Fibroblast of mammary gland (primary cell): ENCODE data around the gene GEMIN5.
"Not testable (repeated sequence)": the region's sequence is repeated elsewhere in the genome, so short reads cannot be mapped to it uniquely, and the experiment has no call there.

Source experiments
- DNase-seq: peaks from one replicate; pipeline ENCODE4 v3.0.0-alpha.2; 2010; ENCODE audit warnings: low read depth
- H3K4me3 ChIP-seq: 2 replicates; pipeline ENCODE4 v1.5.1; 2011; ENCODE audit warnings: low read depth, mild to moderate bottlenecking, low read length, moderate library complexity; ENCODE audit not compliant: control insufficient read depth
- TF ChIP-seq, protein P1 (sequence below): conservative IDR thresholded peaks from 2 replicates; pipeline ENCODE4 v1.5.1; 2011; ENCODE audit warnings: low read depth, low read length, inconsistent platforms; ENCODE audit not compliant: control insufficient read depth, insufficient read depth

The GEMIN5 gene

GRCh38 chr5:154923441-154924430 lies 14.3 kb downstream of the GEMIN5 start:
- no peak overlapping the region for H3K4me3 ChIP-seq
- TF ChIP-seq, protein P1, sequence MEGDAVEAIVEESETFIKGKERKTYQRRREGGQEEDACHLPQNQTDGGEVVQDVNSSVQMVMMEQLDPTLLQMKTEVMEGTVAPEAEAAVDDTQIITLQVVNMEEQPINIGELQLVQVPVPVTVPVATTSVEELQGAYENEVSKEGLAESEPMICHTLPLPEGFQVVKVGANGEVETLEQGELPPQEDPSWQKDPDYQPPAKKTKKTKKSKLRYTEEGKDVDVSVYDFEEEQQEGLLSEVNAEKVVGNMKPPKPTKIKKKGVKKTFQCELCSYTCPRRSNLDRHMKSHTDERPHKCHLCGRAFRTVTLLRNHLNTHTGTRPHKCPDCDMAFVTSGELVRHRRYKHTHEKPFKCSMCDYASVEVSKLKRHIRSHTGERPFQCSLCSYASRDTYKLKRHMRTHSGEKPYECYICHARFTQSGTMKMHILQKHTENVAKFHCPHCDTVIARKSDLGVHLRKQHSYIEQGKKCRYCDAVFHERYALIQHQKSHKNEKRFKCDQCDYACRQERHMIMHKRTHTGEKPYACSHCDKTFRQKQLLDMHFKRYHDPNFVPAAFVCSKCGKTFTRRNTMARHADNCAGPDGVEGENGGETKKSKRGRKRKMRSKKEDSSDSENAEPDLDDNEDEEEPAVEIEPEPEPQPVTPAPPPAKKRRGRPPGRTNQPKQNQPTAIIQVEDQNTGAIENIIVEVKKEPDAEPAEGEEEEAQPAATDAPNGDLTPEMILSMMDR: no peak
- DNase-seq: no peak

DNA sequence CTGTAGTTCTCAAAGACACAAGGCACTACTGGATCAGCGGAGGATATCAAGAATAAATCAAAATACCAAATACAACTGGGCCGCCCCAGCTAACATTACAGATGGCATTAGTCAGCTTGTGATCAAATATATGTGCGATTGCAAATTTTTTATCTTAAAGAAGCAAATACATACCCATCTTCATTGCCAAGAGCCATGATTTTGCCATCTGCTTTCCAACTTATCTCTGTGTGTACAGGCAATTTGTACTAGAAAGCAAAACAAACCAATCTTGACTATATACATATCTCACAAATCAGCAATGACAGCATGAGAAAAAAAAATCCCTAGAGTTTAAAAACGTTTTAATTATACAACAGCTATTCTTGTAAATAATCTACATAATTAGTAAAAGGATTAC lies 20.3 kb downstream of the GEMIN5 start:
- TF ChIP-seq, protein P1: no peak
- H3K4me3 ChIP-seq: no peak overlapping the region
- DNase-seq: no peak

GRCh38 chr5:154916874-154917273 lies 21.1 kb downstream of the GEMIN5 start:
- DNase-seq: no peak
- no peak overlapping the region for H3K4me3 ChIP-seq
- TF ChIP-seq, protein P1: no peak

DNA sequence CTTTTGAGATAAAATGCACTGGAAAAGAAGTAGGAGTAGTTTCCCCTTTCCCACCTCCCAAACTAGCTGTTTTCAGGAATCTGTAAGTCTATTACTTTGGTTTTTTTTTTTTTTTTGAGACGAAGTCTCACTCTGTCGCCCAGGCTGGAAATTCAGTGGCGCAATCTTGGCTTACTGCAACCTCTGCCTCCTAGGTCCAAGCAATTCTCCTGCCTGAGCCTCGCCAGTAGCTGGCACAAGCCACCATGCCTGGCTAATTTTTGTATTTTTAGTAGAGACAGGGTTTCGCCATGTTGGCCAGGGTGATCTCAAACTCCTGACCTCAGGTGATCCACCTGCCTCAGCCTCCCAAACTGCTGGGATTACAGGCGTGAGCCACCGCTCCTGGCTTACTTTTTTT lies 32.4 kb downstream of the GEMIN5 start:
- not testable (repeated sequence) for DNase-seq, H3K4me3 ChIP-seq

GRCh38 chr5:154901913-154902312 lies 36.1 kb downstream of the GEMIN5 start:
- H3K4me3 ChIP-seq: no peak overlapping the region
- TF ChIP-seq, protein P1: no peak
- DNase-seq: no peak

- peak; percentile 69 for DNase-seq
- TF ChIP-seq, protein P1: no peak
- no peak overlapping the region for H3K4me3 ChIP-seq
These were observed 36.7 kb downstream of the GEMIN5 start for GRCh38 chr5:154901276-154901675.

DNA sequence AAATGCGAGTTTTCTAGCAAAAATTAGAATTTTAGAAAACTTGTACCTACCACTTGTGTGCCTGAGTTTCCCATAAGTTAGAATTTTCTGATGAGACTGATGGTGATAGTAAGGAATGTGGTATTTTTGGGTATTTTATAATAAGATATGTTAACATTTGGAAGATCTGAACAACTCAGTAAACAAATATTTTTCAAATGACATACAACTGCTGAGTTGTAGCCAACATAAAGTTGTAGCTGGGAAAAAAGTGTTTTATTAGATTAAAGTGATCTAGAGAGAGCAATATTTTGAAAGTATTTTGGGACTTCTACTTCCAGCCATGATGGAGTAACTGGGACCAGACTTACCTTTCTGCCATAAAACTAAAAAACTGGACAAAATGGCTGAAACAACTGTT lies 37.9 kb downstream of the GEMIN5 start:
- no peak for DNase-seq
- TF ChIP-seq, protein P1: no peak
- no peak overlapping the region for H3K4me3 ChIP-seq
